ENCODE data around the gene UNC45A.

DNA sequence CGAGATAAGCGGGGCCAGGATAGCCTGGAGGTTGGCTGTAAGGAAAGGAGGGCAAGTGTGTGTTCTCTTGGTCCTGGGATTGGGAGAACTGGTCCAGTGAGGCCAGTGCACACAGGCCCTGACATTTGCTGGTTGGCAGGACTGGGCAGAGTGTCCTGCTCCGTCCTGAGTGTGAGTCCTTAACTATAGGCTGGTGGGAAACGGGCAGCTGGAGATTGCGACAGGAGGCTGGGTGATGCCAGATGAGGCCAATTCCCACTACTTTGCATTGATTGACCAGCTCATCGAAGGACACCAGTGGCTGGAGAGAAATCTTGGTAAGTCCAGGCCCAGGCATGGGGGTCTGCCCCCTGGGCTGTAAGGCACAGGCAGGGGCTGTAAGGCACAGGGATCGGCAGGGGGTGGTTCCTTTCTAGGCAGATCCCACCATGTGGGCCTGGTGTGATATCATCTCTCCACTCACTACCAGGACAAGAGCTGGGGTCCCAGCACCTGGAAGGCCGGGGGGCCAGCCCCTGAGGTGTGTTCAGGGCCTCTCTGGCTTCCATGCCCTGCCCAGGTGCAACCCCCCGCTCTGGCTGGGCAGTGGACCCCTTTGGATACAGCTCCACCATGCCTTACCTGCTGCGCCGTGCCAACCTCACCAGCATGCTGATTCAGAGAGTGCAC, 28.8 kb upstream of the UNC45A start:
- no peak for TF ChIP-seq POLR2A (IDR thresholded peaks at IDR 0.05)
- TF ChIP-seq, protein P1, sequence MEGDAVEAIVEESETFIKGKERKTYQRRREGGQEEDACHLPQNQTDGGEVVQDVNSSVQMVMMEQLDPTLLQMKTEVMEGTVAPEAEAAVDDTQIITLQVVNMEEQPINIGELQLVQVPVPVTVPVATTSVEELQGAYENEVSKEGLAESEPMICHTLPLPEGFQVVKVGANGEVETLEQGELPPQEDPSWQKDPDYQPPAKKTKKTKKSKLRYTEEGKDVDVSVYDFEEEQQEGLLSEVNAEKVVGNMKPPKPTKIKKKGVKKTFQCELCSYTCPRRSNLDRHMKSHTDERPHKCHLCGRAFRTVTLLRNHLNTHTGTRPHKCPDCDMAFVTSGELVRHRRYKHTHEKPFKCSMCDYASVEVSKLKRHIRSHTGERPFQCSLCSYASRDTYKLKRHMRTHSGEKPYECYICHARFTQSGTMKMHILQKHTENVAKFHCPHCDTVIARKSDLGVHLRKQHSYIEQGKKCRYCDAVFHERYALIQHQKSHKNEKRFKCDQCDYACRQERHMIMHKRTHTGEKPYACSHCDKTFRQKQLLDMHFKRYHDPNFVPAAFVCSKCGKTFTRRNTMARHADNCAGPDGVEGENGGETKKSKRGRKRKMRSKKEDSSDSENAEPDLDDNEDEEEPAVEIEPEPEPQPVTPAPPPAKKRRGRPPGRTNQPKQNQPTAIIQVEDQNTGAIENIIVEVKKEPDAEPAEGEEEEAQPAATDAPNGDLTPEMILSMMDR (IDR thresholded peaks at IDR 0.05), result no peak
